GM21717 (cell line): ENCODE data around the gene NDST4.

Experiments
- ATAC-seq: cut with Tn5 transposase; IDR thresholded peaks from one replicate; pipeline ENCODE4 v1.9.1; 2021; ENCODE audit warnings: mild to moderate bottlenecking, moderate library complexity; ENCODE audit not compliant: unreplicated experiment

Gene NDST4

DNA sequence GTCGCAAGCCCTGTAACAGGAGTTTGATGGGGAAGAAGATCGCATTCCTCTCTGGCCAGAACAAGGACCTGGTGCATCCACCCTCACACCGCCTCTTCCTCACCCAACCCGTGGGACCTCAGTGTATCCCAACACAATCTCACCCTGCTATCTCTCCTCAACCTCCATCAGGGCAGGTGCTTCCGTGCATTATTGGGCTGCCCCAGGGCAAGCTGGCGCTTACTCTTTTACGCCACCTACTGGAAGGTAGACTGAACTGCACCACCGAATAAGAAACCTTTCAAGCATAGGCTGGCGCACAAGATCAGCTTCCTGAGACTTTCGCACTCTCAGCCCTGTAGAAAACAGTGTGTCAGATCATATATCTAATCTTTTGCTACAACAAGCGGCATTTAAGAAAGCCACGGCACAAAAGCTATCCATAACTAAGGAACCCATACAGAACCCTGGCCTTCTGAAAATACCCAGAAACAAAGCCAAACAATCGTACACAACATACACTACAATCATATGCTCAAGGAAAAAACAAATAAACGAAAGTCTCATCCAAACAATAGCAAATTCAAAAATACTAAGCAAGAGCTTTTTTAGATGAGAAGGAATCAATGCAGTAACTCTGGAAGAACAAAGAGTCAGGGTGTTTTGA is 305.5 kb downstream of the NDST4 start:
- peak; percentile 99 for ATAC-seq

- ATAC-seq = peak; percentile 32
Observed at GRCh38 chr4:114807357-114807756, 306.1 kb downstream of the NDST4 start.

DNA sequence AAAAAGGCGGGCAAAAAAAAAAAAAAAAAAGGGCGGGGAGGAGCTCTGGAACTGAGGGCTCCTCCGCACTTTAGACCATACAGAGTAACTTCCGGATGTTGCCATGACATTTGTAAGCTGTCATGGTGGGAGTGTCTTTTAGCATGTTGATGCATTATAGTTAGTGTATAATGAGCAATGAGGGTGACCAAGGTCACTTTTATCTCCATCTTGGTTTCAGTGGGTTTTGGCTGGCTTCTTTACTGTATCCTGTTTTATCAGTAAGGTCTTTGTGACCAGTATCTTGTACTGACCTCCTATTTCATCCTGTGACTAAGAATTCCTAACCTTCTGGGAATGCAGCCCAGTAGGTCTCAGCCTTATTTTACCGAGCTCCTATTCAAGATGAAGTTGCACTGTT is 321.4 kb downstream of the NDST4 start:
- no peak for ATAC-seq

DNA sequence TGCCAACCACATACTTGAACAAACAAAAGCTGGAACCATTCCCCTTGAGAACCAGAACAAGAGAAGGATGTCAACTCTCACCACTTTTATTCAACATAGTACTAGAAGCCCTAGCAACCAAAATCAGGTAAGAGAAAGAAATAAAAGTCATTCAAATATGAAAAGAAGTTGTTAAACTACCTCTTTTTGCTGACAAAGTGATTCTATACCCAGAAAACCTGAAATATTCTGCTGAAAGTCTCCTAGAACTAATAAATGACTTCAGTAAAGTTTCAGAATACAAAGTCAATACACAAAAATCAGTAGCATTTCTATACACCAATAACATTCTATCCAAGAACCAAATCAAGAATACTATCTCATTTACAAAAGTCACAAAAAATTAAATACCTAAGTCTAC is 327.9 kb downstream of the NDST4 start:
- ATAC-seq = no peak

GRCh38 chr4:114783215-114783595 is 330.2 kb downstream of the NDST4 start:
- ATAC-seq = no peak

- ATAC-seq = no peak
Observed at GRCh38 chr4:114782415-114783214, 330.8 kb downstream of the NDST4 start.

- ATAC-seq = no peak
Observed at GRCh38 chr4:114780205-114780604, 333.2 kb downstream of the NDST4 start.
